Naive B cell (primary cell): ENCODE measurements around the gene RAD9A. TPM values are rescaled to one million over a fixed set of nuclear protein-coding genes. Genes with fewer than 3 reads are reported as not detected.

Experiments
- ATAC-seq, 2 donors: fragments of 150-1000 bp; cut with Tn5 transposase; 2 replicates each; pipeline ENCODE4 v1.10.0; 2021; ENCODE audit warnings: low read depth in 2 of 2, mild to moderate bottlenecking in 2 of 2, moderate library complexity in 2 of 2
- DNase-seq: peaks from one replicate; pipeline ENCODE4 v3.0.0; 2022
- H3K27ac Mint-ChIP-seq, 6 donors: one replicate each; pipeline ENCODE4 v1.8.0; 2020 to 2022; ENCODE audit warnings: mild to moderate bottlenecking in 6 of 6, mixed read lengths in 6 of 6, moderate library complexity in 5 of 6, inconsistent platforms in 2 of 6
- H3K27me3 Mint-ChIP-seq, 3 donors: one replicate each; pipeline ENCODE4 v1.8.0; 2021 to 2022; ENCODE audit warnings: mixed read lengths in 3 of 3, mild to moderate bottlenecking in 1 of 3
- H3K36me3 Mint-ChIP-seq, 2 donors: one replicate each; pipeline ENCODE4 v1.8.0; 2020 to 2022; ENCODE audit warnings: mixed read lengths in 2 of 2, inconsistent platforms in 1 of 2, mild to moderate bottlenecking in 1 of 2
- H3K4me1 Mint-ChIP-seq, 3 donors: one replicate each; pipeline ENCODE4 v1.8.0; 2020 to 2022; ENCODE audit warnings: mixed read lengths in 3 of 3, inconsistent platforms in 1 of 3, mild to moderate bottlenecking in 1 of 3, moderate library complexity in 1 of 3
- H3K4me3 Mint-ChIP-seq, 8 donors: one replicate each; pipeline ENCODE4 v1.8.0; 2020 to 2022; ENCODE audit warnings: mild to moderate bottlenecking in 8 of 8, mixed read lengths in 8 of 8, moderate library complexity in 8 of 8, inconsistent platforms in 2 of 8
- H3K9me3 Mint-ChIP-seq, 7 donors: one replicate each; pipeline ENCODE4 v1.8.0; 2020 to 2022; ENCODE audit warnings: mixed read lengths in 7 of 7, mild to moderate bottlenecking in 5 of 7, inconsistent platforms in 2 of 7, moderate library complexity in 1 of 7
- polyA plus RNA-seq, 6 donors: library from polyadenylated mRNA; unstranded; fragments of 300-500 nt; fragmentation: Illumina TruSeq; gene quantifications; one replicate each; pipeline ENCODE4 v1.2.3, GENCODE V29; 2021; ENCODE audit warnings: low read depth in 6 of 6

RAD9A gene
- polyA plus RNA-seq, 6 donors from 2014 or later = 6.7 to 17.5 (median 11.0) TPM

GRCh38 chr11:67406420-67406968 is 14.7 kb downstream of the RAD9A start:
- H3K9me3 Mint-ChIP-seq = no peaks in the 10 kb centered on the region
- H3K27ac Mint-ChIP-seq = peak overlapping the region in 4 of 6 donors; percentile 56 to 95 (median 82)
- ATAC-seq = no peak
- H3K4me1 Mint-ChIP-seq = peaks cover 56 to 82% (median 82%) of the 10 kb centered on the region in 3 donors
- no peak for DNase-seq
- H3K27me3 Mint-ChIP-seq = no peaks in the 10 kb centered on the region
- H3K4me3 Mint-ChIP-seq = peak overlapping the region; percentile 80 to 98 (median 92)
- H3K36me3 Mint-ChIP-seq = peaks cover 0 to 16% of the 10 kb centered on the region in 2 donors

GRCh38 chr11:67406969-67407687 is 15.3 kb downstream of the RAD9A start:
- H3K27me3 Mint-ChIP-seq = no peaks in the 10 kb centered on the region
- DNase-seq = no peak
- peaks cover 0 to 16% of the 10 kb centered on the region in 2 donors for H3K36me3 Mint-ChIP-seq

GRCh38 chr11:67407688-67408163 is 15.9 kb downstream of the RAD9A start:
- H3K4me3 Mint-ChIP-seq = peak overlapping the region; percentile 75 to 98 (median 90)
- peaks cover 0 to 16% of the 10 kb centered on the region in 2 donors for H3K36me3 Mint-ChIP-seq
- no peaks in the 10 kb centered on the region for H3K27me3 Mint-ChIP-seq
- DNase-seq (no peak), ATAC-seq (no peak)
- H3K27ac Mint-ChIP-seq = peak overlapping the region in 5 of 6 donors; percentile 48 to 95 (median 88)
- H3K9me3 Mint-ChIP-seq = no peaks in the 10 kb centered on the region
- peaks cover 66 to 94% (median 86%) of the 10 kb centered on the region in 3 donors for H3K4me1 Mint-ChIP-seq

More at GRCh38 chr11:67406969-67407687, 15.3 kb downstream of the RAD9A start:
- Mint-ChIP-seq H3K4me1 (peaks cover 61 to 88% (median 86%) of the 10 kb centered on the region in 3 donors), H3K27ac (peak overlapping the region in 5 of 6 donors; percentile 69 to 95 (median 90)), H3K9me3 (no peaks in the 10 kb centered on the region), H3K4me3 (peak overlapping the region; percentile 75 to 98 (median 86))
- ATAC-seq = no peak

- Mint-ChIP-seq H3K9me3 (no peaks in the 10 kb centered on the region), H3K27ac (peak overlapping the region; percentile 54 to 96 (median 81)), H3K36me3 (peaks cover 0 to 13% of the 10 kb centered on the region in 2 donors), H3K4me3 (peak overlapping the region; percentile 75 to 98 (median 90)), H3K4me1 (peaks cover 73 to 95% (median 86%) of the 10 kb centered on the region in 3 donors), H3K27me3 (no peaks in the 10 kb centered on the region)
- DNase-seq (no peak), ATAC-seq (peak in 1 of 2 donors; percentile 6)
These were observed 16.8 kb downstream of the RAD9A start for GRCh38 chr11:67408437-67409200.

- H3K9me3 Mint-ChIP-seq = no peaks in the 10 kb centered on the region
- H3K36me3 Mint-ChIP-seq = peaks cover 0 to 8% of the 10 kb centered on the region in 2 donors
- ATAC-seq (peak; percentile 76 to 80), DNase-seq (peak; percentile 74)
- H3K27me3 Mint-ChIP-seq = no peaks in the 10 kb centered on the region
- peak overlapping the region in 4 of 6 donors; percentile 62 to 96 (median 84) for H3K27ac Mint-ChIP-seq
- H3K4me1 Mint-ChIP-seq = peaks cover 70 to 98% (median 91%) of the 10 kb centered on the region in 3 donors
- peak overlapping the region; percentile 80 to 98 (median 94) for H3K4me3 Mint-ChIP-seq
These were observed 17.5 kb downstream of the RAD9A start for GRCh38 chr11:67409261-67409666.

- H3K4me1 Mint-ChIP-seq = peaks cover 65 to 95% (median 91%) of the 10 kb centered on the region in 3 donors
- peak overlapping the region; percentile 80 to 98 (median 94) for H3K4me3 Mint-ChIP-seq
- H3K9me3 Mint-ChIP-seq = no peaks in the 10 kb centered on the region
- peaks cover 0 to 8% of the 10 kb centered on the region in 2 donors for H3K36me3 Mint-ChIP-seq
- H3K27ac Mint-ChIP-seq = peak overlapping the region in 5 of 6 donors; percentile 63 to 96 (median 92)
- DNase-seq (peak; percentile 57), ATAC-seq (peak; percentile 38 to 48)
- no peaks in the 10 kb centered on the region for H3K27me3 Mint-ChIP-seq
These were observed 18.1 kb downstream of the RAD9A start for GRCh38 chr11:67409781-67410368.

- H3K4me1 Mint-ChIP-seq = peaks cover 69 to 95% (median 89%) of the 10 kb centered on the region in 3 donors
- no peak for DNase-seq
- no peaks in the 10 kb centered on the region for H3K9me3 Mint-ChIP-seq
- H3K4me3 Mint-ChIP-seq = peak overlapping the region; percentile 80 to 98 (median 94)
- ATAC-seq = no peak
- peak overlapping the region in 5 of 6 donors; percentile 84 to 96 (median 92) for H3K27ac Mint-ChIP-seq
- no peaks in the 10 kb centered on the region for H3K27me3 Mint-ChIP-seq
- peaks cover 0 to 8% of the 10 kb centered on the region in 2 donors for H3K36me3 Mint-ChIP-seq
These were observed 18.6 kb downstream of the RAD9A start for GRCh38 chr11:67410369-67410831.

- H3K4me1 Mint-ChIP-seq = peaks cover 71 to 92% (median 85%) of the 10 kb centered on the region in 3 donors
- ATAC-seq = no peak
These were observed 19.4 kb downstream of the RAD9A start for GRCh38 chr11:67410984-67411784.

GRCh38 chr11:67411785-67412152 is 20.0 kb downstream of the RAD9A start:
- Mint-ChIP-seq H3K27ac (no peak overlapping the region), H3K9me3 (no peaks in the 10 kb centered on the region), H3K4me1 (peaks cover 71 to 92% (median 87%) of the 10 kb centered on the region in 3 donors), H3K4me3 (peak overlapping the region; percentile 68 to 98 (median 81)), H3K27me3 (no peaks in the 10 kb centered on the region), H3K36me3 (peaks cover 0 to under 1% of the 10 kb centered on the region in 2 donors)
- ATAC-seq = peak; percentile 10 to 16
- no peak for DNase-seq

More at GRCh38 chr11:67410984-67411784, 19.4 kb downstream of the RAD9A start:
- Mint-ChIP-seq H3K27me3 (no peaks in the 10 kb centered on the region), H3K9me3 (no peaks in the 10 kb centered on the region), H3K27ac (peak overlapping the region in 5 of 6 donors; percentile 63 to 87 (median 78)), H3K36me3 (peaks cover 0 to 6% of the 10 kb centered on the region in 2 donors), H3K4me3 (peak overlapping the region; percentile 68 to 98 (median 84))
- DNase-seq = no peak

- H3K4me3 Mint-ChIP-seq = peak overlapping the region; percentile 68 to 98 (median 82)
- ATAC-seq = no peak
- no peaks in the 10 kb centered on the region for H3K27me3 Mint-ChIP-seq
- no peaks in the 10 kb centered on the region for H3K9me3 Mint-ChIP-seq
- peaks cover 72 to 92% (median 84%) of the 10 kb centered on the region in 3 donors for H3K4me1 Mint-ChIP-seq
- DNase-seq = no peak
- H3K36me3 Mint-ChIP-seq = no peaks in the 10 kb centered on the region
- peak overlapping the region in 3 of 6 donors; percentile 22 to 57 (median 41) for H3K27ac Mint-ChIP-seq
These were observed 20.9 kb downstream of the RAD9A start for GRCh38 chr11:67412495-67413179.

GRCh38 chr11:67413266-67413849 is 21.6 kb downstream of the RAD9A start:
- DNase-seq = no peak
- Mint-ChIP-seq H3K4me1 (peaks cover 72 to 92% (median 84%) of the 10 kb centered on the region in 3 donors), H3K36me3 (no peaks in the 10 kb centered on the region), H3K4me3 (peak overlapping the region; percentile 68 to 98 (median 78)), H3K9me3 (no peaks in the 10 kb centered on the region), H3K27ac (peak overlapping the region in 4 of 6 donors; percentile 9 to 73 (median 20)), H3K27me3 (no peaks in the 10 kb centered on the region)
- ATAC-seq = no peak
